Left ventricle myocardium superior (tissue), 1 donor: Measurements from ENCODE around the gene ANKRD10. TPM values are rescaled to one million over a fixed set of nuclear protein-coding genes. Genes with fewer than 3 reads are reported as not detected.
"Not testable (repeated sequence)": the region's sequence is repeated elsewhere in the genome, so short reads cannot be mapped to it uniquely, and the experiment has no call there.

Source experiments
- ATAC-seq: fragments of 200-7000 bp; cut with Tn5 transposase; one replicate; pipeline ENCODE4 v1.9.1; 2020; ENCODE audit warnings: mild to moderate bottlenecking, moderate library complexity
- DNase-seq: peaks from one replicate; pipeline ENCODE4 v3.0.0-alpha.2; 2020
- intact Hi-C: fragments of 100-400 bp; cut with micrococcal nuclease; formaldehyde crosslinking; loops from one replicate; pipeline ENCODE4 v1.11.0; 2022
- total RNA-seq: library from RNA; stranded (reverse); fragmentation: NEBNext Ultra II Directional; extraction: Animal tissue kit (Norgen Biotek cat#: 25700); gene quantifications from one replicate; pipeline ENCODE4 v1.2.1, GENCODE V29; 2021
- donor health status: DM: no; HTN: yes; CAD: no; lungs with severe emphysema.

ANKRD10 gene
- total RNA-seq, 1 donor from 2014 or later: 49.4 TPM

- DNase-seq, intact Hi-C loops, ATAC-seq: not testable (repeated sequence)
Observed at GRCh38 chr13:110947338-110947737, 32.5 kb upstream of the ANKRD10 start.

GRCh38 chr13:110945928-110946570 lies 31.2 kb upstream of the ANKRD10 start:
- intact Hi-C loops: no loop called here
- ATAC-seq (no peak), DNase-seq (no peak)

- ATAC-seq (no peak), DNase-seq (no peak)
- intact Hi-C loops: no loop called here
Observed at GRCh38 chr13:110944968-110945927, 30.4 kb upstream of the ANKRD10 start.

- peak; percentile 84 for ATAC-seq
- DNase-seq: no peak
- intact Hi-C loops: no loop called here
Observed at GRCh38 chr13:110944121-110944967, 29.5 kb upstream of the ANKRD10 start.

- no peak for DNase-seq
- intact Hi-C loops: no loop called here
Observed at GRCh38 chr13:110942248-110942981, 27.5 kb upstream of the ANKRD10 start.

GRCh38 chr13:110938662-110939421 lies 24.0 kb upstream of the ANKRD10 start:
- no peak for ATAC-seq
- intact Hi-C loops: no loop called here
- no peak for DNase-seq

More at GRCh38 chr13:110942248-110942981, 27.5 kb upstream of the ANKRD10 start:
- ATAC-seq: no peak

- ATAC-seq (no peak), DNase-seq (no peak)
- intact Hi-C loops: no loop called here
Observed at GRCh38 chr13:110937511-110938285, 22.8 kb upstream of the ANKRD10 start.

GRCh38 chr13:110936519-110936918 lies 21.6 kb upstream of the ANKRD10 start:
- ATAC-seq (no peak), DNase-seq (no peak)
- intact Hi-C loops: no loop called here

- ATAC-seq (no peak), DNase-seq (no peak)
- intact Hi-C loops: no loop called here
Observed at GRCh38 chr13:110932588-110932987, 17.7 kb upstream of the ANKRD10 start.

GRCh38 chr13:110929104-110929777 lies 14.4 kb upstream of the ANKRD10 start:
- DNase-seq: no peak
- intact Hi-C loops: no loop called here
- ATAC-seq: no peak

- intact Hi-C loops: no loop called here
- no peak for DNase-seq
- no peak for ATAC-seq
Observed at GRCh38 chr13:110925023-110925612, 10.2 kb upstream of the ANKRD10 start.

- DNase-seq (no peak), ATAC-seq (peak; percentile 55)
- intact Hi-C loops: no loop called here
Observed at GRCh38 chr13:110924639-110924934, 9.7 kb upstream of the ANKRD10 start.

GRCh38 chr13:110923777-110924638 lies 9.1 kb upstream of the ANKRD10 start:
- intact Hi-C loops: no loop called here
- DNase-seq: no peak
- peak; percentile 38 for ATAC-seq

GRCh38 chr13:110923086-110923485 lies 8.2 kb upstream of the ANKRD10 start:
- no peak for ATAC-seq
- no peak for DNase-seq
- intact Hi-C loops: no loop called here

GRCh38 chr13:110922506-110922905 lies 7.6 kb upstream of the ANKRD10 start:
- intact Hi-C loops: no loop called here
- ATAC-seq (no peak), DNase-seq (no peak)

GRCh38 chr13:110921695-110922094 lies 6.8 kb upstream of the ANKRD10 start:
- DNase-seq (no peak), ATAC-seq (no peak)
- intact Hi-C loops: no loop called here
